ENCODE results near the gene SRPX2.

Gene SRPX2

GRCh38 chrX:100609591-100609990 lies 34.4 kb upstream of the SRPX2 start:
- no peak for DNase-seq (ENCODE audit: low read depth)
- peak; percentile 3 for TF ChIP-seq CTCF (IDR thresholded peaks at IDR 0.05; ENCODE audit: low read depth, low read length, missing control alignments)
- in situ Hi-C loops (cut with HindIII; ENCODE audit: low sequenced_read_pairs): no loop called here
- no peak overlapping the region for H3K4me3 ChIP-seq (ENCODE audit: low read depth, low read length)

GRCh38 chrX:100611951-100612350 lies 32.0 kb upstream of the SRPX2 start:
- DNase-seq (ENCODE audit: low read depth): no peak
- no peak overlapping the region for H3K4me3 ChIP-seq (ENCODE audit: low read depth, low read length)
- in situ Hi-C loops (cut with HindIII; ENCODE audit: low sequenced_read_pairs): no loop called here
- TF ChIP-seq CTCF (IDR thresholded peaks at IDR 0.05; ENCODE audit: low read depth, low read length, missing control alignments): no peak

- in situ Hi-C loops (cut with HindIII; ENCODE audit: low sequenced_read_pairs): no loop called here
- peak; percentile 63 for TF ChIP-seq CTCF (IDR thresholded peaks at IDR 0.05; ENCODE audit: low read depth, low read length, missing control alignments)
- no peak overlapping the region for H3K4me3 ChIP-seq (ENCODE audit: low read depth, low read length)
- DNase-seq (ENCODE audit: low read depth): peak; percentile 24
These were observed 29.0 kb upstream of the SRPX2 start for GRCh38 chrX:100615005-100615404.

- in situ Hi-C loops (cut with HindIII; ENCODE audit: low sequenced_read_pairs): no loop called here
These were observed 21.0 kb upstream of the SRPX2 start for GRCh38 chrX:100623001-100623400.

GRCh38 chrX:100625985-100626491 lies 18.0 kb upstream of the SRPX2 start:
- no peak for TF ChIP-seq CTCF (IDR thresholded peaks at IDR 0.05; ENCODE audit: low read depth, low read length, missing control alignments)
- in situ Hi-C loops (cut with HindIII; ENCODE audit: low sequenced_read_pairs): no loop called here
- no peak overlapping the region for H3K4me3 ChIP-seq (ENCODE audit: low read depth, low read length)
- DNase-seq (ENCODE audit: low read depth): peak; percentile 55

More at GRCh38 chrX:100623001-100623400, 21.0 kb upstream of the SRPX2 start:
- no peak for DNase-seq (ENCODE audit: low read depth)
- no peak overlapping the region for H3K4me3 ChIP-seq (ENCODE audit: low read depth, low read length)
- TF ChIP-seq CTCF (IDR thresholded peaks at IDR 0.05; ENCODE audit: low read depth, low read length, missing control alignments): no peak

GRCh38 chrX:100635040-100635439 lies 9.0 kb upstream of the SRPX2 start:
- no peak overlapping the region for H3K4me3 ChIP-seq (ENCODE audit: low read depth, low read length)
- in situ Hi-C loops (cut with HindIII; ENCODE audit: low sequenced_read_pairs): loop anchor here (5.0 kb wide), 1 partner anchor 42 kb away; no protein-coding TSS in a partner anchor
- no peak for DNase-seq (ENCODE audit: low read depth)
- no peak for TF ChIP-seq CTCF (IDR thresholded peaks at IDR 0.05; ENCODE audit: low read depth, low read length, missing control alignments)

Measured in astrocyte of the cerebellum (primary cell).